Activated CD4-positive, alpha-beta T cell treated with anti-CD3 and anti-CD28 coated beads, Interleukin-2, amount 50 U/mL, for 24 hours (primary cell): ENCODE measurements around the gene TMEM243.
"Not testable (repeated sequence)": the region's sequence is repeated elsewhere in the genome, so short reads cannot be mapped to it uniquely, and the experiment has no call there.

Experiments used
- DNase-seq, 2 donors: peaks; one replicate each; pipeline ENCODE4 v3.0.0-alpha.2; 2020; ENCODE audit warnings: low read depth in 1 of 2, low spot score in 1 of 2

The TMEM243 gene, protein sequence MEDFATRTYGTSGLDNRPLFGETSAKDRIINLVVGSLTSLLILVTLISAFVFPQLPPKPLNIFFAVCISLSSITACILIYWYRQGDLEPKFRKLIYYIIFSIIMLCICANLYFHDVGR

DNA sequence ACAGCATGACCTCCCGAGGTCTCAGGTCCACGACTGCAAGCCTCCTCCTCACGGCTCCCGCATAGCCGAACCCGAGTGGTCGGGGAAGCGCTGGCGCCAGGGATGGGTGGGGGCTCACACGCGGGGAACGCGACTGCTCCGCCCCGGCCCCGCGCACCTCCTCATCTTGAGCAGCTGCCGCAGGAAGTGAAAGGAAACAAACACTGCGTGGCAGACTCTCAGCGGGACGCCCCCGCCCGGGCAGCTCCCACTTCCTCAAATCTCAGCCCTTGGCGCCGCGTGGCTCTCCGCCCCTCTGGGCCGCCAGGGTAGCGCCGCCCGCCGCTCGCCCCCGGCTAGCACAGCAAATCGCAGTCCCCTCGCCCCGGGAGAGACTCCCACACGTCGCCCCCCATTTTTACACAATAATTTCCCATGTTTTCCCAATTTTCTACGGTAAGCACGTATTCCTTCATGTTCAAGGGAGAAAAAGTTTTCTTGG, at the start of gene TMEM243:
TSS of gene TMEM243 (minus strand) at position 188 of the 481 bp plus-strand sequence. CDS start 229 bp downstream, outside the sequence.
- peak; percentile 61 to 62 for DNase-seq

DNA sequence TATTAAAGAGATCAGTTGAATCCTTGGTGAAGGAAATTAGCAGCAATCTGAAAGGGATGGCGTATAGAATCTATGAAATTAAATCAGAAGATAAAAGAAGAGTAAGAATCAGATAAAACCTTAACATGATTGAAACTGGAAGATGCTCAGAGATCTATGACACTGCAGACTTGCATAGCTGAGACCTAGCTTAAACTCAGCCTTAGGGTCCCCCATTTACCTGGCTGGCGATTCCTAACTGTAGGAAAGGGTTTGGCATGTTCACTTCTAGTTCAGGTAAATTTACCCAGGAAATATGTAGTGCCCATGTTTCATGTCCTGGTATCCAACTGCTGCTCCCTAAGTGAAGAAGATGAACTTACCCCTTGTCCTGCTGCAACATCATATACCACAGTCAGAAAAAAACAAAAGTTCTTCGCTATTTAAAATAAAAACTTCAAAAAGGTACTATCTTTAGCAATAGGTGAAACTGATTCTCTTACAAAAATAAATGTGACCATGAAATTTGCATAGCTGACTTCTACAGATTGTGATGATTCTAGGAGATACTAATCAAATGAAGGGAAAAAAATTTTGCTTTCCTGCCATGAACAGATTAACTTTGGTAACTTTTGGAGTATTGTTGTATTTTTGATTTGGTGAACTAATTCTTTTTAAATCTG, 47.8 kb upstream of the TMEM243 start:
- no peak for DNase-seq

DNA sequence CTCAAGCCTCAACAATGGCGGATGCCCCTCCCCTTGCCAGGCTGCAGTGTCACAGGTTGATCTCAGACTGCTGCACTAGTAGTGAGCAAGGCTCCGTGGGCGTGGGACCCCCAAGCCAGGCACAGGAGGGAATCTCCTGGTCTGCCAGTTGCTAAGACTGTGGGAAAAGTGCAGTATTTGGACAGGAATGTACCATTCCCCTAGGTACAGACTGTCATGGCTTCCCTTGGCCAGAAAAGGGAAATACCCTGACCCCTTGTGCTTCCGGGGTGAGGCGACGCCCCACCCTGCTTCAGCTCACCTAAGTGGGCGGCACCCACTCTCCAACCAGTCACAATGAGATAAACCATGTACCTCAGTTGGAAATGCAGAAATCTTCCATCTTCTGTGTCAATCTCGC, 44.0 kb upstream of the TMEM243 start:
- no peak for DNase-seq

DNA sequence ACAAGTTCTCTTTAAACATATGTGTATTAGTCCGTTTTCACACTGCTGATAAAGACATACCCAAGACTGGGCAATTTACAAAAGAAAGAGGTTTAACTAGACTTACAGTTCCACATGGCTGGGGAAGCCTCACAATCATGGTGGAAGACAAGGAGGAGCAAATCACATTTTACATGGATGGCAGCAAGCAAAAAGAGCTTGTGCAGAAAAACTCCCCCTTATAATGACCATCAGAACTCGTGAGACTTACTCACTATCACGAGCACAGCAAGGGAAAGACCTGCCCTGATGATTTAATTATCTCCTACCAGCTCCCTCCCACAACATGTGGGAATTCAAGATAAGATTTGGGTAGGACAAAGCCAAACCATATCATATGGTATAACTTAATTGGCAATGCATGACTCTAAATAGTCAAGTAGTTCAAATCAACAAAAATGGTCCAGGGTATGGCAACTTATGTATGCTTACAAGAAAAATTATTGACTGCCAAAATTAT, 34.1 kb upstream of the TMEM243 start:
- DNase-seq, result no peak

DNA sequence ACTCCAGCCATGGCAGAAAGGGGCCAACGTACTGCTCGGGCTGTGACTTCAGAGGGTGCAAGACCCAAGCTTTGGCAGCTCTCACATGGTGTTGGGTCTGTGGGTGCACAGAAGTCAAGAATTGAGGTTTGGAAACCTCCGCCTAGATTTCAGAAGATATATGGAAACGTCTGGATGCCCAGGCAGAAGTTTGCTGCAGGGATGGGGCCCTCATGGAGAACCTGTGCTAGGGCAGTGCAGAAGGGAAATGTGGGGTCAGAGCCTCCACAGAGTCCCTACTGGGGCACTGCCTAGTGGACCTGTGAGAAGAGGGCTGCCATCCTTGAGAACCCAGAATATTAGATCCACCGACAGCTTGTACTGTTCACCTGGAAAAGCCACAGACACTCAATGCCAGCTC, 26.1 kb upstream of the TMEM243 start:
- not testable (repeated sequence) for DNase-seq

DNA sequence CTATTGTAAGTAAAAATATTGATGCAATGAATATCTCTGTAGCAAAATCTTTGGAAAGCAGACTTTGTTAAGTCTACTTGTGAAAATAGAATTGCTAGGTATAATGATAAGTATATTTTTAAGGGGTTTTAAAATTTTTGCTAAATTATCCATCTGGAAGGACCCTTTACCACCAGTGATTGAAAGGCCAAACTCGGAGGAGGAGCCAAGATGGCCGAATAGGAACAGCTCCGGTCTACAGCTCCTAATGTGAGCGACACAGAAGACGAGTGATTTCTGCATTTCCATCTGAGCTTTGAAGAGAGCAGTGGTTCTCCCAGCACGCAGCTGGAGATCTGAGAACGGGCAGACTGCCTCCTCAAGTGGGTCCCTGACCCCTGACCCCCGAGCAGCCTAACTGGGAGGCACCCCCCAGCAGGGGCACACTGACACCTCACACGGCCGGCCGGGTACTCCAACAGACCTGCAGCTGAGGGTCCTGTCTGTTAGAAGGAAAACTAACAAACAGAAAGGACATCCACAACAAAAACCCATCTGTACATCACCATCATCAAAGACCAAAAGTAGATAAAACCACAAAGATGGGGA, 19.0 kb upstream of the TMEM243 start:
- not testable (repeated sequence) for DNase-seq

DNA sequence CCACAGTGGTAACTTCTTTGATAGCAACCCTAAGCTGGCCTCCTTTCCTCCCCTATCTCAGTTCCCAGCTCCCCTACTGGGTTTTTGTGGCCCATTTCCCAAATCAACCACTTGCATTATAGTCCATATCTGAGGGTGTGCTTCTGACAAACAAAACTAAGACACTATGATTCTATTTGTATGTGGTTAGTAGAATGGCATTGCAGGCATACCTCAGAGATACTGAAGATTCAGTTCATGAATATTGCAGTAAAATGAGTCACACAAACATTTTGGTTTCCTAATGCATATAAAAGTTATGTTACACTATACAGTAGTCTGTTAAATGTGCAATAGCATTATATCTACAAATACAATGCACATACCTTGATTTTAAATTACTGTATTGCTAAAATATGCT, 15.4 kb upstream of the TMEM243 start:
- DNase-seq, result no peak

DNA sequence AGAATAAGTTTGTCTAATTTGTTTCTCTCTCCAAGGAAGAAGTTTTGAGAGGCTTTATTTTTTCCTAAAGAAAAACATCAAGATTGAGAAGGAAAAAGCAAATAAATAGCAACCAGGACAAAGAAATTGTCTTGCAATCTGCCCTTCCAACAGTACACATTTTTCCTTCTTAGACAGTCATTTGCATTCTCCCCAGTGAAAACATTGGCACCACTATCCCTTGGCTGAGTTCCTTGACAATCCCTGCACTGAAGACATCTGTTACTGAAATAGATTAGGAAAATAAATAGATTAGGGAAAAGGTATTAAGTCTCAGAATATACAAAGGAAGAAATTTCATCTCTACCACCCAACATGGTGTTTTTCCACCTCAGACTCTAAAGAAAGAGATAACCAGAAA, 12.2 kb upstream of the TMEM243 start:
- DNase-seq, result no peak

DNA sequence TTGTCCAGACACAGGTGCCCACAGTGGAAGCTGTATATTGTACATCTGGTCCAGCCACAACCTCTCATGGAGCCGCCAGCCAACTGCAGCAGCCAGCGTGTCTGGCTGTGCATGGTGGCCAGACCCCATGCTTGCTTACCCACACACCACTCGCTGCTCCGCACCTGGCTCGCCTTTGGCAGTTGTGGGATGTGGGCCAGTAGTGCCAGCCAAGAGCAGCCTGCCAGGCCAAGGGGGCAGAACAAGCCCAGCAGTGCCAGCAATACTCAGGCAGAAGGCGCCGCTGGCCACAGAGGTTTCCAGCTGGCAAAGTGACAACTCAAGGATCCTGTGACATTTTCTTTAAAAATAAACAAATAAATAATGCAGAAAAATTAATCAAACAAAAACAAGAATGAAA, 11.7 kb upstream of the TMEM243 start:
- DNase-seq, result no peak

DNA sequence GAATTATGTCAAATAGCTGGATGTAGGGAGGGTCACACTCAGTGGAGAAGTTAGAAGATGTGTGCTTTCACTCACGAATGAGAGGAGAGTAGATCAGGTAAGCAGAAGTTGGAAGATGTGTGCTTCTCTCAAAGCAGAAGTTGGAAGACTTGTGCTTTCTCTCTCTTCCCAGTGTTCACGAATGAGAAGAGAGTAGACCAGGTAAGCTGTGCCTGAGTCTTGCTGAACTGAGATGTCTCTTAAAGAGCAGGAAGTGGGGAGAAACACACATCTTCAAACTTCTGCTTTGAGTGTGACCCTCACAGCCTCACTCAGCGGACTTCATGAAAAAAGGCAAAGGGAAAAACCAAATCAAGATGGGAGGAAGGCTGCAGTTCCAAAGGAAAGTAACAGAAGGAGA, 7.0 kb upstream of the TMEM243 start:
- no peak for DNase-seq

DNA sequence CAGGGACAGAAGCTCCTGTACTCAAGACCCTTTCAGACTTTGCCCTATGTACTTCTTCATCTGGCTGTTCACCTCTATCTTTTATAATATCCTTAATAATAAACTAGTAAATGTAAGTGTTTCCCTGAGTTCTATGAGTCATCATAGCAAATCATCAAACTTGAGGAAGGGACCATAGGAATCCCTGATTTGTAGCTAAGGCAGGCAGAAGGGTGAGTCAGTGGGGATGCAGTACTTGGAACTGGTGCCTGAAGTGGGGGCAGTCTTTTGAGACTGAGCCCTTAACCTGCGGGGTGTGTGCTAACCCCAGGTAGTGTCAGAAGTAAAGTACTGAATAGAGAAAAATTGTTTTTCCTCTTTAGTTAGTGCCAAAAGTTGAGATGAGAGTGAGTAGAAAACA, 6.2 kb upstream of the TMEM243 start:
- DNase-seq, result no peak

DNA sequence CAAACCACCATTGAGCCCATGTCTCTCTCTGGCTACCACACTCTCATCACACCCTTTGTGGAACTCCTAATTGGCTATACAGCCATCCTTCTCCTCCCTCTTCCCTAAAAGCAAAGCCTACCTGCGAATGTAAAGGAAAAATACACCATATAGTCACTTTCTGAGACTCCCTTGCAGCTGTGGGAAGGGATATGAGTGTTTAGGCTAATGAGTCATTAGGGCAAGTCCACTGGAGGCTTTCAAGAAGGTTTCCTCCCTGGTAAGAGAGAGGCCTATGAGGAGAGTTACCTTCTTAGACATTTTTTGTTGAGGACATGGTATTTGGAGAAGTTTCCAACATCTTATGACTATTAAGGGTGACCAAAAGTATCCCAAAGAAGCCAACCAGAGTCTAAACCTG, 4.1 kb upstream of the TMEM243 start:
- DNase-seq, result no peak

DNA sequence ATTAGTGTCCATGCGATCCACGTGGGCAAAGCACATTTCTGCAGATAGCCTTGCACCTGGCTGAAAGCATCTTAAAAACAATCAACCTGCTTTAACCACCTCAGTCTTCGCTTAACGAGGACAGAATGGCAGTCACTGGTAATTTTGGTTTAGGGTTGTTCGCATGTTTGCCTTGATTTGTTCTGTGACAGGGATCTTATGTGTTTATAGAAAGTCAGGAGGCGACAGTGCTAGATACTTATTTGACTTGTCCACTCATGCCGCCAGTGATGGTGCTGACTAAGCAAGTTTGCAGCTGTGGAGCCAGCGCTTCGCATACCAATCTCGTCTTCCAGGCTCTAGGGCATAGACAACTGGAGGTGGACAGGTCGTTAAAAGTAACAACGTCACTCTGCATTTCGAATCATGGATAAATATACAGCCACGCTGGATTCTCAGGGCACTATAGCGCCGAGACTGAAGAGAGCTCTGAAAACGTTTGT, 1.2 kb upstream of the TMEM243 start:
- DNase-seq, result no peak

DNA sequence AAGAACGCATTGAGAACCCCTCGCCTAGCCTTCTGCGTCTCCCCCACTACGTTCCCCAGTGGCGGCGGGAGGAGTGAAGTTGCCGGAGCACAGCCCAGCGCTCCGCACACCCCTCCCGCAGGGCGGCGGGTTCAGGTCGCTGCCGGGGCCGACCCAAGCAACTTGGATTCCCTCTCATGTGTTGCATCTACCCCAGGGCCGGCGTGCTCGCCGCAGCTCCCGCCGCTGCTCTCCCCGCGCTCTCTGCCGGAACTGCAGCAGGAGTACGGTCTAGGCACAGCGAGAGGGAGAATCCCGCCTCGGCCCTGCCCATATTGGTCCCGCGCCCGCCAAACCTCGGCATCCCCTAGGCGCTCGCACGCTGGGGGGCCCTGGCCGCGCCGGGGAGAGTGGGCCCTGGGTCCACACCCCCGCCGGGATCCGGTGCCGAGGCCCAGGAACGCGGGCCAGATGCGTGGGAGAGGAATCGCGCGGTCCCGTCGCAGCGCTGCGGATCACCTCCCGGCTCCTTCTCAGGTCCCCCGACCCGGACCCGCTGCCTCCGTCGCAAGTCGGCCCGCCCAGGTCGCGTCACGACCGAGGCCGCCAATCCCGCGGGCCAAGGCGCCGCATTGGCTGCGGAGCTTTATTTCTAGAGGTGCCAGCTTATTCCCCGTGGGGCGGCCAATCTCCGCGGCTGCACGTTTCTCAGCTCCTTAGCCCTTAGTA, 648 bp upstream of the TMEM243 start:
- peak; percentile 63 to 80 for DNase-seq

DNA sequence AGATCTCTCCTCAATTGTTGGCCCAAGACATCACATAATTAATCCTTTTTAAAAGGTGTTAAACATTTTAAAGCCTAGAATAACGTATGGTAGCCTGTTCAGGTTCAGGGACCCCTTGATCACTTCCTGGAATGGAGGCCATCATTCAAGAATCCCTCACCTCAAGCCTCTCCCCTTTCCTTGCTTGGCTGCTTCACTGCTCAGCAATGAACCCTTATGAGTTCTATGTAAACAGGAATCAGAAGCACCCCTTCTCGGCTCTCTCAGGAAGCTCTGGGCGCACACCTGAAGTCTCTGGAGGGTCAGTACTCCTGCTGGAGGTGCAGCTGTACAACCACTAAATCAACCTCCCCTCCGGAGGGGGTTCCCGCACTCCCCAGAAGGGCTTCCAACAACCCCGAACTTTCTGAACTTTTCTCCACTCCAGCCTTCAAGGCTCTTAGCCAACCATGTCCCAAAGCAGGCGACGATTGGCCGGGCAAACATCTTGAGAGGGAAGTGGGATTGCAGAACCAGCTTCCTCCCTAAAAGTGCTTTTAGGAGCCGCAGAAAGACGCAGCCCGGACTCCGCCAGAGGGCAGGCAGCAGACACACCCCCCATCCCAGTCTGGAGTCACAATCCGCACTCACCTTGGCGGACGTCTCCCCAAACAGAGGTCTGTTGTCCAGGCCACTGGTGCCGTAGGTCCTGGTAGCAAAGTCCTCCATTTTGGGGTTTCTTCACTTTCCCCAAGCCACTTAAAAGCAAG, 562 bp downstream of the TMEM243 start:
- no peak for DNase-seq

DNA sequence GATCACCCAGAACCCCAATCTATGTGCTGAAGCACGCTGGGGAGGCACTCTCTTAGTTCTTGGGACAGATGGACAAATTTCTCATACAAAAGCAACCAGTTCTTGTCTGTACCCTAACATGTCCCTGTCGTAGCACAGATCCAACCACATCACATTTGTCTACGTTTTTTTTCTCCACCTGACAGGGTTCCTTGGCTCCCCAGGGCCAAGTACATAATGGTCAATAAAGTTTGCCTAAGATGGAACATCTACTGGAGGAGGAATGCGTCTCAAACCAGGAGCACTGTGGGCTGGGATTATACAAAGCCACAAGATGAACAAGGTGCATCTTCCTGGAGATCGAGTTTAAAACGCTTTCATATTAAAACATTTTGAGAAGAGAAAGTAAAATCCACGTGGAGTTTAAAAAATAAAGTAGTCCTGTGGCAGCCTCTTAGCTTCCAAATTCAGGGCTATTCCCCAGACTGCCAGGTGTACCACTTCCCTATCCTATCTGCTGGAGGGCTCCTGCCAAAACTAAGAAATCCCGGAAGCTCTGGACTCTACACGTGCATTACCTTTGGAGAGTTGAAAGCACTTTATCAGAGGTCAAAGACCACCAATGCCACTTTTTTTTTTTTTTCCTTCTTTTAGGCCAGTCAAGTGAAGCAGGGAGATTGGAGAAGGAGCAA, 1.4 kb downstream of the TMEM243 start:
- DNase-seq, result no peak

DNA sequence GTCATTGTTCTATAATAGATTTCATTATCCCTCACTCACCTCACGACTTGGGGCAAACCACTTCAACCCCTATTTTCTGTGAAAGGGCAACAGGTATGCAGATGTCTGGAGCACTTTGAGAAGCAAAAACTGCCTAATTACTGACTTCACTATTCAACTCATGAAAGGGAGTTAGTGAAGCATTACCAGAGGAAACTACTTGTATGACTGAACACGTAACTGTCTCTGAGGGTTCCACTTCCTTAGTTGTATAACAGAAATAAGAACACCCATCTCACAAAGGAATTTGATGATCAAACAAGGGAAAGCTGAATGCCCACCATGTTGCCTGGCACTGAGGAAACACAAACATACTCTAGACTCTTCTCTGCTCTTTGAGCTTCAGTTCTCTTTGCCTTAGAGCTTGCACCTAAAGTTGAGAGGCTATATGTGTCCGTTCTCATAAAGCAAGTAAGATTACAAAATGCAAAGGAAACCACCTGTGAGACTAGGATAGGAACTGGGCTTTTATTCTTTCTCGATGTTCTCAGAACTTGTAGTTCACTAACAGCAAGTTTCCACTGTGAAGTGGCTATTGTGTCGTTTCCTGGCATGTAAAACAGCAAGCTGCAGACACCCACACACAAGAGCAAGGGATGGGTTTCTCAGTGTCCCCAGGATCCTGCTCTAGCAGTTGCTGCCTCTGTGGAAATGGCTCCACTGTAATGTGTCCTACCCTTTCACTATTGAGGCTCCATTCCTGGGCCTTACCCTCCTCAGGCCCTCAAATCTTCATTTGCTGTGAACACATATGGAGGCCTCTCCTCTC, 2.6 kb downstream of the TMEM243 start:
- DNase-seq, result peak in 1 of 2 donors; percentile 50

DNA sequence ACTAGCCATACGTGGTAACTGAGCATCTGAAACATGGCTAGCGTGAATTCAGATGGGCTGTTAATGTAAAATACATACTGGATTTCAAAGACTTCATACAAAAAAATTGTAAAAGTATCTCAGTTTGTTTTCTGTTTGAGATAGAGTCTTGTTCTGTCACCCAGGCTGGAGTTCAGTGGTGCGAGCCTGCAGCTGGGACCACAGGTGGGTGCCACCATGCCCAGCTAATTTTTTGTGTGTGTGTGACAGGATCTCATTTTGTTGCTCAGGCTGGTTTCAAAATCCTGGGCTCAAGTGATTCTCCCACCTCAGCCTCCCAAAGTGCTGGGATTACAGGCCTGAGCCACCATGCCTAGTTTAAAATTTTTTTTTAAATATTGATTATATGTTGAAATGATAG, 4.5 kb downstream of the TMEM243 start:
- no peak for DNase-seq

DNA sequence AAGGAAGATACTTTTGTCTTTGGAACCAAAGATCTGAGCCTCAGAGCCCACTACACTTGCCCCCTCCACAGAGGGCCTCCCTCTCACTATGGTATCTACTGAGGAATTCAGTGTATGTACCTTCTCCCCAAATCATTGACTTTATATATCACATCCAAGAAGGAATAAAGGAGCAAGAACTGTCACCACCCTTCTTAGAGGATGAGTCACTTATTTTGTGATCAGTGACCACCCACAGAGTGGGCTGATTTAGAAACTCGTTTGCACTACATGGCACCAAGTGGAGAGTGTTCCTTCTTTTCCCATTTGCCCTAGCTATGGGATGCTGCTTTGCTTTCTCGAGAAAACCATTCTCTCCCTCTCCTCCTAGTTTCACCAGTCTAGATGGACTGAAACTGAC, 5.7 kb downstream of the TMEM243 start:
- no peak for DNase-seq

DNA sequence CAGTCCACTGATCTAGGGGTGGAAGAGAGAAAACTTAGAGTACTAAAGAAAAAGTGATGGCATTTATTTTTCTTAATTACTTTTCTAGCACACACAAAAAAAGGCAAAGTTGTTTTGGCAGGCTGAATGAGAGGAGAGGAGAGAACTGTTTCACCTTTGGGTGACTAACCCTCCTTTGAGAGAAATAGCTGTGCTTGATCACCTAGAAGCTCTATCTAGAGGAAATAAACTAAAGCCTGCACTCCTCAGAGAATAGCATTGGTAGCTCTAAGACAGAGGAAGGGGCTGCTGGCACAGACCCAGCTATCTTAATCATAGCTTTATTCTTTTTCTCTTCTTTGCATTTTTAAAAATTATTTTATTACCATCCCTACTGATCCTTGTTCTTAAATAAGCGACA, 6.3 kb downstream of the TMEM243 start:
- no peak for DNase-seq
